NCI-H226 (cell line): ENCODE measurements around the gene HOXA10.

ENCODE experiments used
- DNase-seq: peaks from one replicate; pipeline ENCODE4 v3.0.0-alpha.2; 2015

HOXA10 gene

DNA sequence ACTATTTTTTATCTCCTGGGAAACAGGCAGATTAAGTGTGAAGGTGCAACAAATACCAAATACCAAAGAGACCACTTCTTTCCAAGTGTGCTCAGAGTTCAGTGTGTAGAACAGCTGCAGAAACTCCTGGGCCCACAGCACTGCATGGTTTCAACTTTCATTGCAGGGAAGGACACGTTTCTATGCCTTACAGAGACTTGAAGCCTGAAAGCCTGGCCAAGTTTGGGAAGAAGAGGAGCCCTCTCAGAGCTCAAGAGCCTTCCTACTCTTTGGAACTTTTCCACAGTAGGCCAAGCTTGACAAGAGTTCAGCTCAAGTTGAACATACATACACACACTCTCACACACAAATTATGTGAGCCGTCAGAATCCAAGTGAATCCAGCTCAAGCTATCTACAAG is 46.1 kb downstream of the HOXA10 start:
- DNase-seq, result no peak

DNA sequence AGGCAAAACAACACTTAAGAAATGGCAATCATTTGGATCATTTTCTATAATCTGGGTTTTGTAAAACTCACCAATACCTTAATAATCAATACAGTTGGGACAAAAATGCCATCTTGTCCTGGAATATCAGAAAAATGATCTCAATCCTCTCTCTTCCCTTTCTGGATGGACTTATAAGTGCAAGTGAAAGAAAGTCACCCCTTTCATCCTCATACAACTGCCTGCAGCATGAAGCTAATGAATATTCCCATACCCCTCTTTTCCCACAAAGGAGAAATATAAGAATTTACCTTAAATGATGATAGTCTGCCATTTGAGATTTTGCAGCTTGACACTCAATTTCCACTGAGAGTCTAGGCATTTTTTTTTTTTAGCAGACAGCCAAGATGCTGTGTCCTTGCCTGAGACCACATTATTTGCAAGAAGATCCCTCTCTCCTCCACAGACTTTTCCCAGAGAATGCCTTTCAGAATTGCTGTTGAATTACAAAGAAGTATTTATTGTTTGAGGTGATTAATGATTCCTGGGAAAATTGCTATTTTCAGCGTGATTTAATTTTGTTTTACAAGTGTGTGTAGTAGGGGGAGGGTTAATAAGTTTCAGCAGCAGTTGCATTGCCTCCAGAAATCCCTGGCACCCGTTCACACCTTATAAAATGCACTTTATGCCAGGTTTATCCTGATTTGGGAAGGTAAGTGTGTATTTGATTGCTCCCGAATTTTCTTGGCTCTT is 47.4 kb downstream of the HOXA10 start:
- no peak for DNase-seq

DNA sequence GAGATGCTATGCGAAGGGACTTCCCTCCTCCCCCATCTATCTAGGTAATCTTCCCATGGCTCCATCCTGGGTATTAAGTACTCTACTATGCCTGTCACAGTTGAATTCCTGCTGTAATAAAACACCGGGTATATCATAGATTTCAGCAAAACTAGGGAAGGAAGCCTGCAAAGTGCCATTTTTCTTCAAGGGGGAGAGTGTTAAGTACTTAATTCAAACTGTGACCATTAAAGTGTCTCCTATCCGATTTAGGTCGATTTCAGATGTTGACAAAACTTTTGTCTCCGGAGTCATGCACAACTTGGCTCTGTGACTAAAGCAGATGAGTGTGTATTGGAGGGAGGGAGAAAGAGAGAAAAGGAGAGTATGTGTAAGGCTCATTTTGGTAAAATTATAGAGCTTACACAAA is 48.1 kb downstream of the HOXA10 start:
- DNase-seq, result no peak

- DNase-seq, result no peak
Observed at GRCh38 chr7:27124902-27125689, 49.0 kb downstream of the HOXA10 start.

GRCh38 chr7:27124096-27124901 is 49.8 kb downstream of the HOXA10 start:
- DNase-seq, result no peak

GRCh38 chr7:27123477-27124053 is 50.6 kb downstream of the HOXA10 start:
- no peak for DNase-seq

GRCh38 chr7:27123007-27123476 is 51.1 kb downstream of the HOXA10 start:
- DNase-seq, result no peak

- no peak for DNase-seq
Observed at GRCh38 chr7:27122077-27122910, 51.8 kb downstream of the HOXA10 start.

GRCh38 chr7:27121684-27122076 is 52.4 kb downstream of the HOXA10 start:
- DNase-seq, result no peak
